Measurements from ENCODE around the gene PLA2G6. TPM values are rescaled to one million over a fixed set of nuclear protein-coding genes. Genes with fewer than 3 reads are reported as not detected.

The PLA2G6 gene
- total and polyA plus RNA-seq, 2 of the 13 experiments (the other 11 are each of a cell fraction or from before 2014, with no cell fraction given), result 4.8 to 11.5 TPM

GRCh38 chr22:38107692-38108515 is 73.7 kb downstream of the PLA2G6 start (continued):
- TF ChIP-seq IRF9 (CRISPR knock-in tag; IDR thresholded peaks at IDR 0.05; ENCODE audit: borderline replicate concordance) (no peak), HNF4G (IDR thresholded peaks at IDR 0.05; ENCODE audit: borderline replicate concordance, low read depth, low read length) (peak; percentile 87), HNF4G (CRISPR knock-in tag; IDR thresholded peaks at IDR 0.05; ENCODE audit: borderline replicate concordance, low read depth) (peak; percentile 83; the same call in 1 of the 2 replicates), AKNA (CRISPR knock-in tag; IDR thresholded peaks at IDR 0.05; ENCODE audit: borderline replicate concordance) (no peak), MLX (CRISPR knock-in tag; IDR thresholded peaks at IDR 0.05) (peak; percentile 72; the same call in 1 of the 2 replicates), MXD4 (CRISPR knock-in tag; IDR thresholded peaks at IDR 0.05) (peak; percentile 69), TEAD3 (CRISPR knock-in tag; optimal IDR thresholded peaks at IDR 0.05; ENCODE audit: borderline replicate concordance) (no peak), SNAPC2 (CRISPR knock-in tag; IDR thresholded peaks at IDR 0.05) (no peak), ZNF709 (CRISPR knock-in tag; IDR thresholded peaks at IDR 0.05) (no peak), EHMT2 (IDR thresholded peaks at IDR 0.05; ENCODE audit: borderline replicate concordance, low read depth, low read length) (no peak), ZBTB49 (CRISPR knock-in tag; IDR thresholded peaks at IDR 0.05; ENCODE audit: borderline replicate concordance) (no peak), SATB2 (CRISPR knock-in tag; IDR thresholded peaks at IDR 0.05) (no peak), DRAP1 (CRISPR knock-in tag; IDR thresholded peaks at IDR 0.05) (no peak)
